Transverse colon (tissue), 4 donors: ENCODE results near the gene SNRNP25. TPM values are rescaled to one million over a fixed set of nuclear protein-coding genes. Genes with fewer than 3 reads are reported as not detected.
"Not testable (repeated sequence)": the region's sequence is repeated elsewhere in the genome, so short reads cannot be mapped to it uniquely, and the experiment has no call there.

Experiments
- DNase-seq: peaks from one replicate; pipeline ENCODE4 v3.0.0-alpha.2; 2019
- H3K27ac ChIP-seq, 4 donors: fragments of 200-600 bp; sonication (generic); 2 replicates each; pipeline ENCODE4 v1.5.1; 2016 to 2018; ENCODE audit warnings: inconsistent platforms in 4 of 4
- H3K27me3 ChIP-seq: fragments of 200-600 bp; sonication (generic); 2 replicates; pipeline ENCODE4 v1.5.1; 2017; ENCODE audit warnings: inconsistent platforms
- H3K36me3 ChIP-seq, 4 donors: fragments of 200-600 bp; sonication (generic); 2 replicates each; pipeline ENCODE4 v1.5.1; 2017 to 2019; ENCODE audit warnings: inconsistent platforms in 4 of 4
- H3K4me1 ChIP-seq, 4 donors: fragments of 200-600 bp; sonication (generic); 2 replicates each; pipeline ENCODE4 v1.5.1; 2017 to 2020; ENCODE audit warnings: inconsistent platforms in 4 of 4
- H3K4me3 ChIP-seq, 4 donors: fragments of 200-600 bp; sonication (generic); 1 replicate in 1 of 4; 2 replicates in 3 of 4; pipeline versions ENCODE4 v1.5.1 to v1.6.1; 2017 to 2019; ENCODE audit warnings: inconsistent platforms in 4 of 4
- H3K9me3 ChIP-seq, 2 donors: fragments of 200-600 bp; sonication (generic); 2 replicates each; pipeline ENCODE4 v1.5.1; 2017 to 2019; ENCODE audit warnings: inconsistent platforms in 2 of 2
- EP300 ChIP-seq: sonication (generic); formaldehyde crosslinking; IDR thresholded peaks from one replicate; pipeline ENCODE4 v1.6.1; 2017; ENCODE audit warnings: antibody characterized with exemption, low read depth
- POLR2A ChIP-seq: fragments of 450-650 bp; IDR thresholded peaks from one replicate; pipeline ENCODE4 v1.6.1; 2016; ENCODE audit warnings: antibody characterized with exemption, mild to moderate bottlenecking, moderate library complexity
- POLR2AphosphoS5 ChIP-seq, 3 donors: sonication (generic); formaldehyde crosslinking; IDR thresholded peaks; one replicate each; pipeline ENCODE4 v1.6.1; 2016; ENCODE audit warnings: antibody characterized with exemption in 3 of 3
- WGBS, 2 donors: methylation state at CpG; one replicate each; pipeline ENCODE4 v1.1.5; 2018; ENCODE audit warnings: low coverage in 1 of 2; 5-methylcytosine and 5-hydroxymethylcytosine counted together
- in situ Hi-C, 4 donors: fragments of 200-750 bp; cut with MboI; loops; one replicate each; pipeline versions ENCODE4 v1.15.0 to v1.15.1; 2017; ENCODE audit warnings: low sequenced_read_pairs in 3 of 4, low pct_ligation_motif_present in 1 of 4, low pct_unique_long_range_greater_than_20kb in 1 of 4
- intact Hi-C: fragments of 100-400 bp; cut with DNase I; formaldehyde crosslinking; loops from one replicate; pipeline ENCODE4 v1.15.1; 2023; ENCODE audit warnings: low total_unique reads
- total RNA-seq, 4 donors: library from RNA; depleted of rRNA; stranded (reverse); fragments of >200 nt; gene quantifications; one replicate each; pipeline ENCODE4 v1.1.0, GENCODE V29; 2016
- TF ChIP-seq, protein P1 (sequence below), 5 experiments: fragments of 200-600 bp in 3 of 5; fragments of 450-650 bp in 2 of 5; sonication (generic) in 3 of 5; IDR thresholded peaks; 1 replicate in 2 of 5; 2 replicates in 3 of 5; pipeline ENCODE4 v1.5.1; 2016 to 2017; ENCODE audit warnings: antibody characterized with exemption in 5 of 5, inconsistent platforms in 3 of 5, mild to moderate bottlenecking in 2 of 5, moderate library complexity in 1 of 5

The SNRNP25 gene
- total RNA-seq, 4 donors from 2014 or later, result 5.6 to 27.9 (median 20.2) TPM

DNA sequence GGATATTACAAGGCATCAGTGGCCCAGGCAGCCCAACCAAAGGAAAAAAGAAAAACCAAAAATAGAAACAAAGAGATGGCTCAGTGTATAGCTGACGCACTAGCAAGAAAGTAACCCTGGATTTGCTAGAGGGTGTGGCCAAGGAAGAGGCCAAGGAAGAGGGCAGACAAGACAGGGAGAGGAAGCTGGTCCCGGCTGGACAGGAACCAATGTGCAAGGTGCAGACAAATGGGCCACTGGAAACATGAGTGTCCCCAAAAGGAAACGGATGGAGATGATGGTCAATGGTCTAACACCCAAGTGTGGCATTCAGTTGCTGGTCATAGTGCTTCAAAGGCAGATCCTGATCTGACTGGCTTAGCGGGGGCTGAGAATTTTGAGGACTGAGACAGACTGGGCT, 10.9 kb upstream of the SNRNP25 start:
- in situ Hi-C loops (no loop called here), intact Hi-C loops (no loop called here)
- TF ChIP-seq POLR2A (no peak), POLR2AphosphoS5 (IDR thresholded peaks at IDR 0.05) (no peak), EP300 (no peak)
- TF ChIP-seq, protein P1, sequence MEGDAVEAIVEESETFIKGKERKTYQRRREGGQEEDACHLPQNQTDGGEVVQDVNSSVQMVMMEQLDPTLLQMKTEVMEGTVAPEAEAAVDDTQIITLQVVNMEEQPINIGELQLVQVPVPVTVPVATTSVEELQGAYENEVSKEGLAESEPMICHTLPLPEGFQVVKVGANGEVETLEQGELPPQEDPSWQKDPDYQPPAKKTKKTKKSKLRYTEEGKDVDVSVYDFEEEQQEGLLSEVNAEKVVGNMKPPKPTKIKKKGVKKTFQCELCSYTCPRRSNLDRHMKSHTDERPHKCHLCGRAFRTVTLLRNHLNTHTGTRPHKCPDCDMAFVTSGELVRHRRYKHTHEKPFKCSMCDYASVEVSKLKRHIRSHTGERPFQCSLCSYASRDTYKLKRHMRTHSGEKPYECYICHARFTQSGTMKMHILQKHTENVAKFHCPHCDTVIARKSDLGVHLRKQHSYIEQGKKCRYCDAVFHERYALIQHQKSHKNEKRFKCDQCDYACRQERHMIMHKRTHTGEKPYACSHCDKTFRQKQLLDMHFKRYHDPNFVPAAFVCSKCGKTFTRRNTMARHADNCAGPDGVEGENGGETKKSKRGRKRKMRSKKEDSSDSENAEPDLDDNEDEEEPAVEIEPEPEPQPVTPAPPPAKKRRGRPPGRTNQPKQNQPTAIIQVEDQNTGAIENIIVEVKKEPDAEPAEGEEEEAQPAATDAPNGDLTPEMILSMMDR (IDR thresholded peaks at IDR 0.05), result no peak
- DNase-seq, result no peak
- peaks cover 0 to 12% (median 0%) of the 10 kb centered on the region in 4 donors for H3K36me3 ChIP-seq
- no peak overlapping the region for H3K4me3 ChIP-seq
- H3K27me3 ChIP-seq, result no peaks in the 10 kb centered on the region
- WGBS, 2 donors, result 84 to 93% methylated on average over 4 of the region's 4 CpGs
- no peaks in the 10 kb centered on the region for H3K9me3 ChIP-seq
- H3K27ac ChIP-seq, result no peak overlapping the region
- H3K4me1 ChIP-seq, result peaks cover 0 to 13% (median 4%) of the 10 kb centered on the region in 4 donors

DNA sequence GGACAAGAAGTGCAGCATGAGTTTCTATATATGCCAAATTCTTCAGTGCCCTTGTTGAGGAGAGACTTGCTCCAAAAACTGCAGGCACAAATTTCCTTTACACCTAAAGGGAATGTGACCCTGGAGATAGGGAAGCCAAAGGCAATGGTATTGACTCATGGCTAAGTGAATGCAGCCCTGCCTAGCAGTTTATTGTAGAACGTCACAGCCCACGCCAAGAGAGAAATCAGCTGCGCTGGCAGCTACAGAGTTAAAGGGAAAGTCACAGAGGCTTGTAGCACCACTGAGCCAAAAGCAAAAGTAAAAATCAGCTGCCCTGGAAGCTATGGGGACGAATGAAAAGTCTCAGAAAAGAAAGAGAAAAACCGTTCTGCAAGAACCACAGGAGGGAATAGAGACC, 10.3 kb upstream of the SNRNP25 start:
- in situ Hi-C loops, result no loop called here
- no peak overlapping the region for H3K27ac ChIP-seq
- intact Hi-C loops, result no loop called here
- no peaks in the 10 kb centered on the region for H3K9me3 ChIP-seq
- H3K36me3 ChIP-seq, result peaks cover 0 to 12% (median 0%) of the 10 kb centered on the region in 4 donors
- no peaks in the 10 kb centered on the region for H3K27me3 ChIP-seq
- DNase-seq, result no peak
- 71 to 72% methylated on average over 5 of the region's 5 CpGs for WGBS, 2 donors
- peaks cover 0 to 12% (median 4%) of the 10 kb centered on the region in 4 donors for H3K4me1 ChIP-seq
- TF ChIP-seq, protein P1 (IDR thresholded peaks at IDR 0.05), result no peak
- TF ChIP-seq POLR2A (no peak), EP300 (no peak), POLR2AphosphoS5 (IDR thresholded peaks at IDR 0.05) (no peak)
- H3K4me3 ChIP-seq, result no peak overlapping the region

DNA sequence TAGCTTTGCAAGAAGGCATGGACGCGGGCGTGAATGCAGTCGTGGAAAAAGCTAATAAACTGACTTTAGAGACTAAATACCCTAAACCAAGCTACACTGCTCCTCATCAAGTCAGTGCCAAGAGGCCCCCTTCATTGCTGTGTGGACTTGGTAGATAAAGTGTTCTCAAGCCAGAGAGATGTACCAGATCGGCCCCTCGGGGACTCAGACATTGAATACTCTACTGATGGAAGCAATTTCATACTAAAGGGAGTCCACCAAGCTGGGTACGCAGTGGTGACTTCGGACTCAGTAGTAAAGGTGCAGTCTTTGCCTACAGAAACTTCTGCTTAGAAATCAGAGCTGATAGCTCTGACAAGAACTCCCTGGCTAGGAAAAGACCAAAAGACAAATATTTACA, 9.0 kb upstream of the SNRNP25 start:
- 92 to 95% methylated on average over 4 to 8 of the region's 8 CpGs for WGBS, 2 donors
- Histone ChIP-seq H3K4me1 (no peaks in the 10 kb centered on the region), H3K36me3 (peaks cover 0 to 12% (median 0%) of the 10 kb centered on the region in 4 donors), H3K27ac (no peak overlapping the region), H3K4me3 (no peak overlapping the region), H3K27me3 (no peaks in the 10 kb centered on the region), H3K9me3 (no peaks in the 10 kb centered on the region)
- intact Hi-C loops, result no loop called here
- TF ChIP-seq POLR2A (no peak), EP300 (no peak), POLR2AphosphoS5 (IDR thresholded peaks at IDR 0.05) (no peak)
- TF ChIP-seq, protein P1 (IDR thresholded peaks at IDR 0.05), result no peak
- DNase-seq, result no peak
- in situ Hi-C loops, result no loop called here

DNA sequence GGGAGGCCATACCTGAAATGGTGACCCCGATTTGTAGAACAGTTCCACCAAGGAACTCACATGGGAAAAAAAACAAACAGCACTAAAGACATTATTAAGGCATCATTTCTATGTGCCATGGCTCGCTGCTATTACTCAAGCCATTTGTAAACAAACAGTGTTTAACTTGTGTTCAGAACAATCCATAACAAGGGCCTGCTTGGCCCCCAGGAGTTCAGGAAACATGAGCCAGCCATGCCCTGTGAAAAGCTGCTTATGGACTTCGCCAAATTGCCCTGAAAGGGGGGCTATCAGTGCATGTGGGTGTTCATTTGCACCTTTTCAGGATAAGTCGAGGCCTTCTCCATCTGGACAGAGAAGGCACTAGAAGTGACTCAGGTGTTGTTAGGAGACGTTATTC, 8.2 kb upstream of the SNRNP25 start:
- Histone ChIP-seq H3K27me3 (no peaks in the 10 kb centered on the region), H3K4me1 (no peaks in the 10 kb centered on the region), H3K4me3 (no peak overlapping the region), H3K9me3 (no peaks in the 10 kb centered on the region), H3K36me3 (peaks cover 0 to 13% (median 0%) of the 10 kb centered on the region in 4 donors), H3K27ac (no peak overlapping the region)
- in situ Hi-C loops (no loop called here), intact Hi-C loops (no loop called here)
- WGBS, 2 donors, result 90 to 91% methylated on average over 4 to 5 of the region's 5 CpGs
- DNase-seq, result no peak
- TF ChIP-seq POLR2A, result no peak
- TF ChIP-seq POLR2AphosphoS5 (IDR thresholded peaks at IDR 0.05), result no peak
- TF ChIP-seq, protein P1 (IDR thresholded peaks at IDR 0.05), result no peak
- TF ChIP-seq EP300, result no peak

DNA sequence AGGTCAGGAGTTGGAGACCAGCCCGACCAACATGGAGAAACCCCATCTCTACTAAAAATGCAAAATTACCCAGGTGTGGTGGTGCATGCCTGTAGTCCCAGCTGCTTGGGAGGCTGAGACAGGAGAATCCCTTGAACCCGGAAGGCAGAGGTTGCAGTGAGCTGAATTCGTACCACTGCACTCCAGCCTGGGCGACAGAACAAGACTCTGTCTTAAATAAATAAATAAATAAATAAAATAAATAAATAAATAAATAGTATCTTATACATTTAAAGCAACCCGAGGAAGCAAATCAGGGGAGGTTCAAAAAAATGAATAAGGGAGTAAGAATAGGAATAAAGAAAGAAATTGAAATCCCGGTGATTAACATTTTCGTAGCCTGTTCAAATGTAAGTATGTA, 7.1 kb upstream of the SNRNP25 start:
- H3K4me3 ChIP-seq, H3K9me3 ChIP-seq, in situ Hi-C loops, H3K4me1 ChIP-seq, H3K27me3 ChIP-seq, DNase-seq, intact Hi-C loops, H3K27ac ChIP-seq: not testable (repeated sequence)
- WGBS, 2 donors, result 89 to 94% methylated on average over 4 to 7 of the region's 7 CpGs
- peaks cover 0 to 18% (median 0%) of the 10 kb centered on the region in 4 donors for H3K36me3 ChIP-seq
